T-helper 1 cell (primary cell): Measurements from ENCODE around the gene HSD11B2.
A peak's percentile ranks its signal among the peaks of the same experiment; 100 is the strongest.

Experiments used
- DNase-seq, 5 donors: peaks; one replicate each; pipeline ENCODE4 v3.0.0-alpha.2; 2012 to 2020

The HSD11B2 gene

GRCh38 chr16:67396159-67397035 is 34.5 kb upstream of the HSD11B2 start:
- no peak for DNase-seq

GRCh38 chr16:67397036-67397801 is 33.7 kb upstream of the HSD11B2 start:
- no peak for DNase-seq

GRCh38 chr16:67397812-67398545 is 32.9 kb upstream of the HSD11B2 start:
- DNase-seq, result no peak

GRCh38 chr16:67398546-67399217 is 32.2 kb upstream of the HSD11B2 start:
- DNase-seq, result no peak

- DNase-seq, result peak in 3 of 5 donors; percentile 13 to 33 (median 29)
Measured at GRCh38 chr16:67399218-67399733, 31.6 kb upstream of the HSD11B2 start.

- no peak for DNase-seq
Measured at GRCh38 chr16:67399749-67400704, 30.9 kb upstream of the HSD11B2 start.

GRCh38 chr16:67400901-67401300 is 30.0 kb upstream of the HSD11B2 start:
- DNase-seq, result no peak

GRCh38 chr16:67403976-67404555 is 26.9 kb upstream of the HSD11B2 start:
- DNase-seq, result no peak

GRCh38 chr16:67404740-67405226 is 26.1 kb upstream of the HSD11B2 start:
- DNase-seq, result no peak

GRCh38 chr16:67405336-67405735 is 25.6 kb upstream of the HSD11B2 start:
- no peak for DNase-seq

- DNase-seq, result no peak
Measured at GRCh38 chr16:67406111-67406971, 24.6 kb upstream of the HSD11B2 start.

- no peak for DNase-seq
Measured at GRCh38 chr16:67407176-67407787, 23.6 kb upstream of the HSD11B2 start.

- DNase-seq, result no peak
Measured at GRCh38 chr16:67407788-67408452, 23.0 kb upstream of the HSD11B2 start.

GRCh38 chr16:67409631-67410030 is 21.3 kb upstream of the HSD11B2 start:
- DNase-seq, result no peak

- DNase-seq, result no peak
Measured at GRCh38 chr16:67411339-67411738, 19.6 kb upstream of the HSD11B2 start.

GRCh38 chr16:67412294-67412693 is 18.6 kb upstream of the HSD11B2 start:
- DNase-seq, result no peak

GRCh38 chr16:67413978-67414911 is 16.7 kb upstream of the HSD11B2 start:
- no peak for DNase-seq
